Measurements from ENCODE around the gene DEFB132.

GRCh38 chr20:227439-228105 is 30.0 kb upstream of the DEFB132 start:
- TF ChIP-seq CTCF (IDR thresholded peaks at IDR 0.05; ENCODE audit: low read depth, low read length) (no peak), EZH2phosphoT487 (IDR thresholded peaks at IDR 0.05; ENCODE audit: low read depth) (no peak)

Data from OCI-LY3 (cell line).